ENCODE measurements around the gene FOXF2.

The FOXF2 gene

DNA sequence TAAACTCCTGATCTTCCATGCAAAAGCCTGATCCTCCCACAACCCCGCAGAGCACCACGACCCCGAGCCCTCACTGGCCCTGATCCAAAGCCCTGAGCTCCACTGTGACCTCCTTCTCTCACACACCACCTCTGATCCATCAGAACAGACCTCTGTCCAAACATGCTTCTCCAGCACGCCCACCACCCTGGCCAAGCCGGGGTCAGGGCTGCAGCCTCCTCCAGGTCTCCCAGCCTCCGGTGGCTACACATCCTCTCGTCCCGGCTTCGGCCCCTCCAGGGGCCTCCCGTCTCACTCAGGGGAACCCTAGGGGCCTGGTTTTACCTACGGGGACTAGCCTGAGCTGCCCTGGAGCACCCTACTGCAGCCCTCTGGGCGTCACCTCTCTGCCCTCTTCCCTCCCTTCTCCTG, 49.1 kb downstream of the FOXF2 start:
- DNase-seq (ENCODE audit: extremely low spot score), result no peak
- CTCF ChIA-PET, result interaction anchor here (2.8 to 3.0 kb wide), 4 partner anchors 10 to 717 kb away, joined by 9 to 34 read pairs (median 14); no protein-coding TSS in a partner anchor
- TF ChIP-seq, protein P1, sequence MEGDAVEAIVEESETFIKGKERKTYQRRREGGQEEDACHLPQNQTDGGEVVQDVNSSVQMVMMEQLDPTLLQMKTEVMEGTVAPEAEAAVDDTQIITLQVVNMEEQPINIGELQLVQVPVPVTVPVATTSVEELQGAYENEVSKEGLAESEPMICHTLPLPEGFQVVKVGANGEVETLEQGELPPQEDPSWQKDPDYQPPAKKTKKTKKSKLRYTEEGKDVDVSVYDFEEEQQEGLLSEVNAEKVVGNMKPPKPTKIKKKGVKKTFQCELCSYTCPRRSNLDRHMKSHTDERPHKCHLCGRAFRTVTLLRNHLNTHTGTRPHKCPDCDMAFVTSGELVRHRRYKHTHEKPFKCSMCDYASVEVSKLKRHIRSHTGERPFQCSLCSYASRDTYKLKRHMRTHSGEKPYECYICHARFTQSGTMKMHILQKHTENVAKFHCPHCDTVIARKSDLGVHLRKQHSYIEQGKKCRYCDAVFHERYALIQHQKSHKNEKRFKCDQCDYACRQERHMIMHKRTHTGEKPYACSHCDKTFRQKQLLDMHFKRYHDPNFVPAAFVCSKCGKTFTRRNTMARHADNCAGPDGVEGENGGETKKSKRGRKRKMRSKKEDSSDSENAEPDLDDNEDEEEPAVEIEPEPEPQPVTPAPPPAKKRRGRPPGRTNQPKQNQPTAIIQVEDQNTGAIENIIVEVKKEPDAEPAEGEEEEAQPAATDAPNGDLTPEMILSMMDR (IDR thresholded peaks at IDR 0.05; ENCODE audit: control extremely low read depth, extremely low read depth, low read depth, missing control alignments), result no peak
- POLR2A ChIA-PET, result no interaction called here

DNA sequence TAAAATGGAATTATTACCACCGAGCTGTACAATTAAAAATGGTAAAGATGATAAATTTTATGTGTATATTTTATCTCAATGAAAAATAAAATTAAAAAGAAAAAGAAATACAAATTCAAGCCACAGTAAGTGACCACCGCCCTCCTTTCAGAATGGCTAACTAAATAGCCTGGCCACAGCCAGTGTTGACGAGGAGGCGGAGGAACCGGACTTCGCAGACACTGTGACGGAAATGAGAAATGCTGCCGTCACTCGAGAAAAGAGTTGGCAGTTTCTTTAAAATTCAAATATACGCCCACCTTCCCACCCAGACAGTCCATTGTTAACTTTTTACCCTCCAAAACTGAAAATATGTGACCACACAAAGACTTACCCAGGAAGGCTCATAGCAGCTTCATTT, 50.0 kb downstream of the FOXF2 start:
- DNase-seq (ENCODE audit: extremely low spot score), result no peak
- CTCF ChIA-PET, result interaction anchor here (0.9 kb wide), 1 partner anchor 19 kb away, joined by 4 read pairs; no protein-coding TSS in a partner anchor
- TF ChIP-seq, protein P1 (IDR thresholded peaks at IDR 0.05; ENCODE audit: control extremely low read depth, extremely low read depth, low read depth, missing control alignments), result no peak
- POLR2A ChIA-PET, result no interaction called here

DNA sequence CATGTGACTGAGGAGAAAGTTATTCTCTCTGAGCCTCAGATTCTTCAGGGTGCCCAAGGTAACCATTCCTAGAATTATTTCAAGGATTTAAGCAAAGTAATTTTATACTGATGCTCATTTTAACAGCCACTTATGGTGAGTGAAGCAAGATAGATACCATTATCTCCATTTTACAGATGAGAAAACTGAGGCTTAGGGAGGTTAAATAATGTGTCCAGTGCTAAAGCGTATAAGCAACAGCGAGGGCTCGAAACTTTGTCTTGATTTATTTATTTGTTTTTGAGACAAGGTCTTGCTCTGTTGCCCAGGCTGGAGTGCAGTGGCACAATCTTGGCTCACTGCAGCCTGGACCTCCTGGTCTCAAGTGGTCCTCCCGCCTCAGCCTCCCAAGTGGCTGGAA, 53.6 kb downstream of the FOXF2 start:
- TF ChIP-seq, protein P1 (IDR thresholded peaks at IDR 0.05; ENCODE audit: control extremely low read depth, extremely low read depth, low read depth, missing control alignments), result no peak
- DNase-seq (ENCODE audit: extremely low spot score), result no peak
- ChIA-PET CTCF (no interaction called here), POLR2A (no interaction called here)

Measured in GM10248 (cell line).